Loucy (cell line): Measurements from ENCODE around the gene ASB10.

ENCODE experiments used
- EZH2phosphoT487 ChIP-seq: fragments of 200-600 bp; IDR thresholded peaks from 2 replicates; pipeline ENCODE4 v1.6.1; 2018; ENCODE audit warnings: antibody characterized with exemption, mild to moderate bottlenecking, moderate library complexity, borderline replicate concordance
- TF ChIP-seq, protein P1 (sequence below): fragments of 200-600 bp; sonication (generic); conservative IDR thresholded peaks from 2 replicates; pipeline ENCODE4 v1.5.1; 2014; ENCODE audit warnings: mild to moderate bottlenecking, antibody characterized with exemption, low read length

DNA sequence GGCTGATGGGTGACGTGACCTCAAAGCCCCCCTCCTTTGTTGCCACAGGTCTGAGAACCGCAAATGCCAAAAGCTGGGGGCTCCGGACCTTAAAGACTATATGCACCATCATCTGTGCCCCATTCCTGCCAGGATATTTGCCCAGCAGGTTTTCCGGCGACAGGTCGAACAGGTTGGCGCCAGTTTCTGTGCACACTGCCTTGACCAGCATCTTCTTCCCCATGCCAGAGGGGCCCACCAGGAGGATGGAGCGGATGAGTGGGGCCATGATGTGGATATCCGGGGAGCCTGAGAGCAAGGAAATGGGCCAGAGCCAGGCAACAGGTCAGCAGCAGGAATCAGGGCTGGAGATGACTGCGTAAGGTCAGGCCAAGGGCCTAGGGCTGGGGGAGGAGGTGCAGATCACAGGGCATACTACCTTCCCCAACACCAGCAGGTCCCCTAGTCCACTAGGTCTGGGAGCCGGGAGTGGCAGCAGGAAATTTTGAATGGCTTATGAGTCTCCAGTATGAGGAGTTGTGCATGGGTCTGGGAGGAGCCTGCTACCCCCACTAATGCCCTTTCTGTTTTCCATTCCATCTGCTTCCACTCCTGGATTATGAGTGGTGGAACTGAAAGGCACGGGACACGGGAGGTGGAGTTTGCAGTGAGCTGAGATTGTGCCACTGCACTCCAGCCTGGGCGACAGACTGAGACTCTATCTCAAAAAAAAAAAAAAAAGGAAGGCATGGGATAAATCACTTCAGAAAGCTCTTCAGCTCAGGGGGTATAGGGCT, 6.3 kb upstream of the ASB10 start:
- TF ChIP-seq, protein P1, sequence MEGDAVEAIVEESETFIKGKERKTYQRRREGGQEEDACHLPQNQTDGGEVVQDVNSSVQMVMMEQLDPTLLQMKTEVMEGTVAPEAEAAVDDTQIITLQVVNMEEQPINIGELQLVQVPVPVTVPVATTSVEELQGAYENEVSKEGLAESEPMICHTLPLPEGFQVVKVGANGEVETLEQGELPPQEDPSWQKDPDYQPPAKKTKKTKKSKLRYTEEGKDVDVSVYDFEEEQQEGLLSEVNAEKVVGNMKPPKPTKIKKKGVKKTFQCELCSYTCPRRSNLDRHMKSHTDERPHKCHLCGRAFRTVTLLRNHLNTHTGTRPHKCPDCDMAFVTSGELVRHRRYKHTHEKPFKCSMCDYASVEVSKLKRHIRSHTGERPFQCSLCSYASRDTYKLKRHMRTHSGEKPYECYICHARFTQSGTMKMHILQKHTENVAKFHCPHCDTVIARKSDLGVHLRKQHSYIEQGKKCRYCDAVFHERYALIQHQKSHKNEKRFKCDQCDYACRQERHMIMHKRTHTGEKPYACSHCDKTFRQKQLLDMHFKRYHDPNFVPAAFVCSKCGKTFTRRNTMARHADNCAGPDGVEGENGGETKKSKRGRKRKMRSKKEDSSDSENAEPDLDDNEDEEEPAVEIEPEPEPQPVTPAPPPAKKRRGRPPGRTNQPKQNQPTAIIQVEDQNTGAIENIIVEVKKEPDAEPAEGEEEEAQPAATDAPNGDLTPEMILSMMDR: no peak
- TF ChIP-seq EZH2phosphoT487: no peak
